Gastrocnemius medialis (tissue), 4 donors: ENCODE measurements around the gene SCRG1.

Experiments
- POLR2A ChIP-seq, 2 donors: fragments of 450-650 bp; IDR thresholded peaks; one replicate each; pipeline ENCODE4 v1.6.1; 2017; ENCODE audit warnings: antibody characterized with exemption in 2 of 2, mild to moderate bottlenecking in 2 of 2, moderate library complexity in 2 of 2
- TF ChIP-seq, protein P1 (sequence below), 5 experiments: fragments of 450-650 bp in 3 of 5; fragments of 200-600 bp in 2 of 5; sonication (generic) in 2 of 5; IDR thresholded peaks in 4 of 5; conservative IDR thresholded peaks in 1 of 5; 1 replicate in 4 of 5; 2 replicates in 1 of 5; pipeline ENCODE4 v1.5.1; 2016 to 2019; ENCODE audit warnings: antibody characterized with exemption in 5 of 5, mild to moderate bottlenecking in 3 of 5, moderate library complexity in 3 of 5

DNA sequence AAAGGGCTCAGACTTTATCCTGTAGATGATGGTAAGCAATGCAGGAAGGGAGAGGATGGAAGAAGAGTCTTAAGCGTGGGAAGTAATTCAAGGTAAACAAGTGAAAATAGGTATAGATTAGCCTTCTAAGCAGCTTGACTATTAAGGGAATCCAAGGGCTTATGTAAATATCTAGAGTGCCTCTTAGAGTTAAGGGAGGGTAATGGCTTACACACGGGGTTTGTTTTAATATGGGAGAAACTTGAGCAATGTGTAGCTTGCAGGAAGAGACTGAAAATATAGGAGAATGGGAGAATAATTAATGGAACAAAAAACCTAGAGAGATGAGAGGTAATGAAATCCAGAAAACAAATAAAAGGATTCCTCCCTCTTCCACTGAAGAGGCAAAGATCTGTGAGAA, 41.0 kb downstream of the SCRG1 start:
- TF ChIP-seq POLR2A (IDR thresholded peaks at IDR 0.05): no peak
- TF ChIP-seq, protein P1, sequence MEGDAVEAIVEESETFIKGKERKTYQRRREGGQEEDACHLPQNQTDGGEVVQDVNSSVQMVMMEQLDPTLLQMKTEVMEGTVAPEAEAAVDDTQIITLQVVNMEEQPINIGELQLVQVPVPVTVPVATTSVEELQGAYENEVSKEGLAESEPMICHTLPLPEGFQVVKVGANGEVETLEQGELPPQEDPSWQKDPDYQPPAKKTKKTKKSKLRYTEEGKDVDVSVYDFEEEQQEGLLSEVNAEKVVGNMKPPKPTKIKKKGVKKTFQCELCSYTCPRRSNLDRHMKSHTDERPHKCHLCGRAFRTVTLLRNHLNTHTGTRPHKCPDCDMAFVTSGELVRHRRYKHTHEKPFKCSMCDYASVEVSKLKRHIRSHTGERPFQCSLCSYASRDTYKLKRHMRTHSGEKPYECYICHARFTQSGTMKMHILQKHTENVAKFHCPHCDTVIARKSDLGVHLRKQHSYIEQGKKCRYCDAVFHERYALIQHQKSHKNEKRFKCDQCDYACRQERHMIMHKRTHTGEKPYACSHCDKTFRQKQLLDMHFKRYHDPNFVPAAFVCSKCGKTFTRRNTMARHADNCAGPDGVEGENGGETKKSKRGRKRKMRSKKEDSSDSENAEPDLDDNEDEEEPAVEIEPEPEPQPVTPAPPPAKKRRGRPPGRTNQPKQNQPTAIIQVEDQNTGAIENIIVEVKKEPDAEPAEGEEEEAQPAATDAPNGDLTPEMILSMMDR (IDR thresholded peaks at IDR 0.05 in 4 of 5, conservative IDR thresholded peaks at IDR 0.05 in 1 of 5): no peak
